ENCODE measurements around the gene TERC. TPM values are rescaled to one million over a fixed set of nuclear protein-coding genes. Genes with fewer than 3 reads are reported as not detected.
A peak's percentile ranks its signal among the peaks of the same experiment; 100 is the strongest.

Gene TERC
- total and polyA plus RNA-seq, 10 of the 15 experiments (the other 5 are each of a cell fraction or from before 2014, with no cell fraction given): 0.43 to 125 (median 6.2) TPM; not detected in 4

GRCh38 chr3:169769287-169770181, 4.7 kb upstream of the TERC start, which contains the start of gene ACTRT3 (continued):
- TF ChIP-seq REST (IDR thresholded peaks at IDR 0.05; ENCODE audit: low read depth, low read length) (no peak), NBN (IDR thresholded peaks at IDR 0.05) (no peak), POLR2A (IDR thresholded peaks at IDR 0.05; ENCODE audit: low read depth, low read length) (peak; percentile 74), ZNF592 (IDR thresholded peaks at IDR 0.05) (no peak), SREBF1 (IDR thresholded peaks at IDR 0.05; ENCODE audit: low read length) (no peak), SMARCA5 (IDR thresholded peaks at IDR 0.05) (no peak), RB1 (IDR thresholded peaks at IDR 0.05; ENCODE audit: borderline replicate concordance) (no peak; the same call in 1 of the 2 replicates), EGR1 (IDR thresholded peaks at IDR 0.05; ENCODE audit: borderline replicate concordance in 1 of 2, low read depth in 2 of 2, low read length in 2 of 2) (peak in 1 of 2 experiments; percentile 94; a peak in 2 of 3 replicates), ZBTB40 (IDR thresholded peaks at IDR 0.05; ENCODE audit: borderline replicate concordance) (0 out of 2 replicates have a peak, but pooled peaks have one; percentile 32), BCLAF1 (IDR thresholded peaks at IDR 0.05) (no peak)

Measured in GM12878 (cell line).